Stimulated activated CD8-positive, alpha-beta memory T cell treated with anti-CD3 and anti-CD28 coated beads, Interleukin-15, amount 100 ng/mL, for 1 hour (primary cell): ENCODE results near the gene TRIM8.

ENCODE experiments used
- DNase-seq: peaks from one replicate; pipeline ENCODE4 v3.0.0-alpha.2; 2020; ENCODE audit warnings: low read depth

TRIM8 gene

DNA sequence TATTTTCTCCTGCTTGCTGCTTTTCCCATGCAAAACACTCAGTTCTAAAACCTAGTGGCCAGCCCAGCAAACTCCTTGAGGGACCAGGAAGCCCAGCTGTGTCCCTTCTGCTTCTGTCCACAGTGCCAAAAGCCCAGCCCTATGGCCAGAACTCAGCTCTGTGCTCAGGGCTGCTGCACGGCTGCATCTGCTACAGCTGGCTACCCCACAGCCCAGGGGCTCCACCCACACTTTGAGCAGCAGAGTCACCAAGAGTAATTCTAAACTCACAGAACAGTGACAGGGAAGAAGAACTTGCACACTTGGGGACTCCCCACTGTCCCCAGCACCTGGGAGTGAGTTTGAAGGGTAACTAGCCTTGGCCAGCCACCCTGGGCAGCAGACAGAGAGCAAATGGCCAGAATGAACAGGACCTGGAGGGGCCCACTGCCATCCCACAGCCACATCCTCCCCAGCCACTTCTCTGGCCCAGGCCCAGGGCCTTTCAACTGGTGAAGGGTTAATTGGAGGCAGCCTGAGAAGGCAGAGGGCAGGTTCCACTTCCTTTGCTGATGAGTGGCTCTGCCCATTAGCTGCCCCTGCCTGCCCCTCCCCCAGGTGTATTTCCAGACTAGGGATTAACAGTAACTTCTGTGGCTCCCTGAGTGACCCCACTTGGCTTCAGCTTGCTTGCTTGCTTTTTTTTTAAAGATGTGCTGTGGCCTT is 28.1 kb upstream of the TRIM8 start:
- no peak for DNase-seq

DNA sequence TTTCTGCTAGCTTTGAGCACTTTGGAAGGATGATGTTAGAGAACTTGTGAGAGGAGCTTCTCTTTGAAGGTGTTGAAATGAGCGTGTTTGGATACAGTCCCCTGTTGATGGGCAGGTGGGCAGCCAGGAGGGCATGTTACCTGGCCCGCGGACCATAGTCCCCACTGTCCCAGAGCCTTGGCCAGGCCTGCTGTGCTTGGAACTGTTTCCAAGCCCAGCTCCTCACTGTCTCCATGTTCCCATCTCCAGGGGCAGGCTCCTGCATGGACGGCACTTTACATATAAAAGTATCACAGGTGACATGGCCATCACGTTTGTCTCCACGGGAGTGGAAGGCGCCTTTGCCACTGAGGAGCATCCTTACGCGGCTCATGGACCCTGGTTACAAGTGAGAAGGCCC is 27.2 kb upstream of the TRIM8 start:
- no peak for DNase-seq

DNA sequence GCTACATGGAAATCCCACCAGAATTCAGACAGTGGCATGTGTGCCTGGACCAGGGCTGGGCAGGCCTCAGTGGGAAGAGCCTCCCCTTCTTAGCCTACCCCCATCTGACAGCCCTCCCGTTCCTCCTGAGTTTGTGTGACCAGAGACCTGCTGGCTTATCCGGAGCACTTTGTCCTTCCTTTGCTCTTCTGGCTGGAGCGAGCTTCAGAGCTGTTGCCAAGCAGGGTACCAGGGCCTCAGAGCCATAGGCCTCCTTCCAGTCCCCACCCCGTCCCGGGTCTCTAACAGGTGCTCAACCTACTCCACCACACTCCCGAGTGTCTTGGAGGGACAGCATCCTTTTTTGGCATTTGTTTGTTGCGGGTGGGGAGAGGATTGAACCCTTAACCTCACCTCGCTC is 26.5 kb upstream of the TRIM8 start:
- DNase-seq, result no peak

DNA sequence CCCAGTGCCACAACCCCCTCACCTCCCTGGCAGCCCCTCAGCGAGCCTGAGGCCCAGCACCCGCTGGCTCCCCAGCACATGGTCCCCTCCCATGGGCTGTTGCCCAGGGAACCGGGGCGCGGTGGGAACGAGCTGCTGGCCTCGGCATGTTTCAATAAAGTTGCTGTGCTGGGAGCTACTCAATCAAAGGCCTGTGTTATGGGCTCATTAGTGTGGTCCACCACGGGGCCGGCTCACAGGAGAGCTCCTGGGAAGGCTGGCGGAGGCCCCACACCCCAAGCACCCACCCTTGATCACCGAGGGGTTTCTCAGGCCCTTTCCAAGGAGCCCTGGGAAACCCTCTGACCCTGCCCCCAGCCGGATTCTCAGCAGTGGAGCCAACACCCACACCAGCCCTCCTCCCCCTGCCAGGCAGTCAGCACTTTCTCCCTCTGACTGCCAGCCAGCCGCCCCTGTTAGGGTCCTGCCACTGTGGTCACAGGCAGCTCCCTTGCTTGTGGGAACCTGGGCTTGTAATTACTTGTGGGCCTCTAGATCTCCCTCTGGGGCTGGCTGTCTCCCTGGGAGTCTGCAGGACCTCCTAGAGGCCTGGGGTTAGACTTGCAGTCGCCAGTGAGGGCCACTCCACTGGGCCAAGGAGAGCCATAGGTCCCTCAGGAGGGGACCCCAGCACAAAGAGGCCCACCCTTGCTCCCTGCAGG is 24.8 kb upstream of the TRIM8 start:
- DNase-seq, result no peak

DNA sequence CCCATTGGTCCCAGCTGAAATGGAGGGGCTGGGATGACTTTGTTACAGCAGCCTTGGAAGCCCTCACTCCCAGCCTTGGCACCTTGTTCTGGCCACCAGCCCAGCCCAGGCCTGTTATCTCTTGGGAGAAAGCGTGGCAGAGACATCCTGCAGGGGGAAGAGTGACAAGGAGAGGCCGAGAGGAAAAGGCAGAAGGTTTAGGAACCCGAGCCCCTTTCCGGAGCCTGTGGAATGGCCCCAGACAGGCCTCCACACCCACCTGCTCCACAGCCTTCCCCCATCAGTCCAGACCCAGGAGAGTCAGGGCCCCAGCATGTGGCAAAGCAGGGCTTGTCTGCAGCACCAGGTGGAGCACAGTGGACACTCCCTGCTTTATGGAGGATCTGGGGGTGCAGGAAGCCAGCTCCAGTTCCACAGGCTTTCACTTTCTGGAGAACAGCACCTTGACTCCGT is 24.1 kb upstream of the TRIM8 start:
- no peak for DNase-seq

DNA sequence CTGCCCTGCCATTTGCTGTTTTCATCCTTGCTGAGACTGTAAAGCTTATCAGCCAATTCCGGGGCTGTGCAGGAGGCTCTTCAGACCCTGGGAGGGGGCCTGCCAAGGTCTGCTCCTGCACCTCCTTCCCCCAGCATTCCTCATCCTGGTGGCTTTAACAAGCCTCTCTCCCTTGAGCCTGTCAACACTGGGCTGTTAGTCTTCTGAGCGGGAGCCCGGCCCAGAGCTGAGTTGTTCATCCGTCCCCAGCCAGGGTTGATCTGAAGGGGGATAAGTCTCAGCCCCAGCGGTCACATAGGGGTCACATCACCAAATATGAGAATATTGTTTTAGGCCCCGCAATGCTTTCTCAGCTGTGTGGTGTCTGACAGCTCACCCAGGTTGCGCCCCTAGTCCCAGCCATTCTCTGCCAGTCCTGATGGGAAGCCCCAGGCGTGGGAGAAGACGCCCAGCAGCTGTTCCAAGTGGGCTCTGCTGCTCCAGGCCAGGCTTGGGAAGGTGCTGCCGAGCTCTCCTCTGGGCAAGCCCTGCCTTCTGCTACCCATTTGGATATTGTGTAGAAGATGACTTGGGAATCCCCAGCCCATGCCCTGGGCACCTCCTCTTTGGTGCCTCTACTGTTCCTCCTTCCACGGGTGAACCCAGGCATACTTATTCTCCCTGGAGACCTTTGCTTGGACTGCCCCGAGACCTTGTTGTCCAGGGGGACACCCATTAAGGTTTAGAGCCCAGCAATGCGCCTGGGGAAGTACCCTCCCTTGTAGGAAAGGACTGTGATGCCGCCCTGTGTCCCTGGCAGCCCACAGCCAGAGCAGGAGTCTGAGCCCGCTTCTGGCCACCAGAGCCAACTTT is 23.5 kb upstream of the TRIM8 start:
- DNase-seq, result no peak

DNA sequence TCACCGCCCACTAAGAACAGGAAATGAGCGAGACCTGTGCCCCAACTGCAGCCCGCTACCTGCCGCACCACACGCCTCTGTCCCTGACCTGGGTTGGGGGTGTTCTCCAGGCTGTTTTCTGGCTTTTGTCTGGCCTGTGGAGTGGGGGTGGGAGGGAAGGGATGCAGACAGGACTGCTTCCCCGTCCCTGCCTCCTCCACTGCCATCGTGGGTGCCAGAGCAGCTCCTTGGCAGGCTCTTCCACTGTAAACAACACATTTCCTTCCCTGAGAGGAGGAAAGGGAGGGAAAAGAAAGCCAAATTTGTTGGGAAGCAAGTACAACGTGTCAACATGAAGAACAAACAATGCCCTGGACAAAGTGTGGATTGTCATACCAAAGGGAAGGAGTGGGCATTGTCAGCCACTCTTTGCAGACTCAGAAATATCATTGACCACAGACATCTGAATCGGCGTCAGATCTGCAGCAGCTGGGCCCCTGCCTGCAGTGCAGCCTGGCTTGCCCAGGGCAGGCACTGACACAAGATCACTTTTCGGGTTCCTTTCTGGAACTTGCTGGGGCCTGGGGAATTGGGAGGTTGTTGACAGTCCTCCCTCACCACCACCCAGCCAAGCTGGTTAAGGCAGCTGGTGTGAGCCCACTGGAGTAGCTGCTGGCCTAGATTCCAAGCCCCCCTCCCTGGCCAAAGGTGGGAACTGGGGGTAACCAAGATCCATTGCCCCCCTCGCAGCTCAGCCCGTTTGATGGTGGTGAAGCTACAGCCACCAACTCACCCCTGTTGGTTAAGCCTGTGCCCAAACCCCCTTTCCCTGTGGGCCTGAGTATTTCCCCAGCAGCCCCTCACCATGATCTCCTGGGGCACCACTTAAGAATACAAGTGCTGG is 22.6 kb upstream of the TRIM8 start:
- DNase-seq, result no peak

DNA sequence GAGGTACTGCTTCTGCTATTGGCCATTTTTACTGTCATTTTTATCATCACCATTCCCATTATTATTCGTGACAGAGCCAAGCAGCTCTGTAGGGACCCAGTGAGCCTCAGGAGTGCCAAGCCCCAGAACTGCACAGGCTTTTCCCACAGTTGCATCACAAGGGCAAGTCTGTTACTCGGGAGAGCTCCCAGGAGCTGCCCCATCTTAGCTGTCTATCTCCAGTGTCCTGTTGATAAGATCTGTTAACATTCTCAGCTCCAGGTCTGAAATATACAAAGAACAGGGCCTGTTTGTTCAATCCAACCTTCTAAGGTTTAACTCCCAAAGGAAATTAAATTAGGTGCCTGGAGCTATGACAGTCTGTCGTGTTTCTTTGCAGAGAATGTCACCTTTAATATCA is 20.2 kb upstream of the TRIM8 start:
- DNase-seq, result no peak

DNA sequence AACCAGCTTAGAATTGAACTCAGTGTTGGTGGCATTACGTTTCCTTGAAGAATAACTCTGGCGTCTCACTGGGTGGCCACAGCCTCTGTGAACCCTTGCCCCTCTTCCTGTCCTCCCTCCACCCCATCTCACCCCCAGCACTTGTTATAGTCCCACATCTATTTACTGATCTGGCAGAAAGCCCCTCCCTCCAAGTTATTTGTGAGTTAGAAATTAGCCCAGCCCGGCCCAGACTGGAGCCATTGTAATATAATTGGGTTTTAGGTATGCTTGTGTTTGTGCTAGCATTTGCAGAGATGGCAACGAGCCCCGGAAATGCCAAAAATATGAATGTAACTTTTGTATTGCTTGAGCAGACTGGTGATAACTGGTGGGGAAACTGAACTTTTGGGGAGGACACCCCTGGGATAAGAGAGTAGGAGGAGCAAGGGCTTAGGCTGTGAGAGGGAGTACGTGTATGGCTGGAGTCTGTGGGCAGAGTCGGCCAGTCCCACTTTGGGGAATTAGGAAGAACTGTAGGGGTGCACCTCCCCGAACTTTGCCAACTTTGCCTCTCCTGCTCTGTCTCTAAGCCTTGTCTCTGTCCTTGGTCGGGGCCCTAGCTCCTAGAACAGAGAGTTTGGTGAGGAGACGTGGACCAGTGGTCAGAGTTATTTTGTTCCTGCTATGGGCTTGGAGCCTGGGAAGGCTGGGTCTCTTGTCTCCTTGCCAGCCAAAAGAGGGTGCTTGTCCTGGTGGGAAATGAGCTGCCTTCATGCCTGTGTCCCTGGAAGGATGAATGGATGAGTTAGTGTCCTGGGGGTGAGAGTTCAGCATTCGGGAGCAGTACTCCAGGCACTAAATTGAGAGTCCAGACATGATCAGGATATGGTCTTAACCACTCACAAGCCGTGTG is 19.3 kb upstream of the TRIM8 start:
- no peak for DNase-seq

DNA sequence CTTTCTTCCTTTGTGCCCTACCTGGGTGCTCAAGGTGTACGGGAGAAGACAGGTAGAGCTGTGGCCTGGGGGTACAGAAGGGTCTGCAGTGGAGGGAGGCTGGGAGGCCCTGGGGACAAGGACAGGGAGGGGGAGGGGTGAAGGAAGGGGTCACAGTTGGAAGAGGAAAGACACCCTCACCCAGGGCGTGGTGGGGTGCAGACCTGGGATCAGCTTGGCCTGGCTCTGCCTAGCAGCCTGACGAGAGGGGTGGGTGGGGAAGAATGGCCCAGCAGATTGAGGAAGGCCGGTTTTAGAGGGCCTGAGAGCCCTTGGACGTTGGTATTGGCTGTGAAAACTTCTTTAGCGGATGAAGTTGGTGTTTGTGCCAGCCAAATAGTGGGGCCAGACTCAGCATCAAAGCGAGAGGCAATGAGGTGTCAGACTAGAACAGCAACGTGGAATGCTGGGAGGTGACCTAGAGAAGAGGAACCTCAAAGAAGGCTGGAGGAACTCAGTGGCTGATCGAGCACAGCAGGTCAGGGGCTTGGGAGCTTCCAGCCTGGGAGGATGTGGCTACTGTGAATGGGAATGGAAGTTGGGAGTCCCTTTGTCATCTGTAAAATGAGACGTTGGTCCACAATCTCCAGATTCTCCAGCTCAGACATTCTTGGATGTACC is 18.1 kb upstream of the TRIM8 start:
- DNase-seq, result no peak

DNA sequence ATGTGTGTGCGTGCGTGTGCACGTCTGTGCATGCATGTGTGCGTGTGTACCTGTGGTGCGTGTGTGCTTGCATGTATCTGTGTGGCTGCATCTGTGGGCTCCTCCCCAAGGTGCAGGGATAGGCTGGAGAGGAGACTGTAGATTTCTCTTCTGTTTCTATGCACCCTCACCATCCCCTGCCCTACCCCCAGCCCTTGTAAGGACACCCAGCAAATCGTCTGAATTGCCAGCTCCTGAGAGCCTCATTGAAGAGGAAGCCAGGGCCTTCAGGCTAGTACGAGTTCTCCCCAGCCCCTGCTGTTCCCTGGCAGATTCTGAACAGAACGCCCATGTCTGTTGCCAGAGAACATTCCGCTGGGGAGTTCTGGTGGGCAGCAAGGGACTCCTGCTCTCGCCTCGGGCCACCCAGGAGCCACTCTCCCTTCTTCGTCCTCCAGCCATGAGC is 17.0 kb upstream of the TRIM8 start:
- DNase-seq, result no peak

DNA sequence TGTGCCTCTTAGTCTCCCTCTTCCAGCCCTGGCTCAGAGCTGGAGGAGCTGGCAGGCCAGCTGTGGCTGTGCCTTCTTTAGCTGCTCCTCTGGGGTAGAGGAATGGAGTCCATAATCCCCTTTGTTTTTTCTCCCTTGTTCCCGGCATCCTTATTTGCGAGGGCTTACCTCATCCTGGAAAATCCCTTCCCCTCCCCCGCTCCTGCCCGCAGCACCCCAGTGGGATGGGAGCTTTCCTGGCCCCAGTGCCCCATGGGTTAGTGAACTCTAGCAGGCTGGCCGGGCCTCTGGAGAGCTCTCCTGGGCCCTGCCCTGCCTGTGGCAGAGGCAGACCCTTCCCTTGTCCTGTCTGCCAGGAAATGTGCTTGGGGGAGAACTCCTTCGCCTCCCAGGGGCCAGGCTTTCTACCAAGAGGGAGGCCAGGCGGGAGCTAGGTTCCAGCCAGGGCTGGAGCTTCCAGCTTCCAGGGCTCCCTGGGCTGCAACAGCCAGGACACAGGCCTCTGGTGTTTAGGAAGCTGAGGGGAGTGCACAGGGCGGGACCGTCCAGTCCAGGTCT is 16.5 kb upstream of the TRIM8 start:
- DNase-seq, result no peak

DNA sequence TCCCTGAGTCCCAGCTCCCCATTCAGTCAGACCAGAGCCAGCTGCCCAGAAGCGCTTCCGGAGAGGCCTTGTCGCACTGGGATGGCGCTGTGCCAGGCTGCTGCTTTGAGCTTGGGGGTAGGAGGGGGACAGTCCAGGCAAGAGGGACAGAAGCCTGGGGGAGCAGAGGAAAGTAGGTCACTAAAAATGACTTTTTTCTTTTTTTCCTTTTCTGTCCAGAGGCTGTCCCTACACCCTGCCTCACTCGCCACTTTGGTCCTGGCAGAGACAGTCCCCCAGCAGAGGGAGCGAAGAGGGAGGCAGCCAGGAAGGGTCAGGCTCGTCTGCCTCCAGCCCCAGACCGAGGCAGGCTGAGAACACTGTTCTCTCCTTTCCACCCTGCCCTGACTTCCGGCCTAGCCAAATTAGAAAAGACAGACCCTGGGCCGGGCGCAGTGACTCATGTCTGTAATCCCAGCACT is 15.8 kb upstream of the TRIM8 start:
- DNase-seq, result no peak

DNA sequence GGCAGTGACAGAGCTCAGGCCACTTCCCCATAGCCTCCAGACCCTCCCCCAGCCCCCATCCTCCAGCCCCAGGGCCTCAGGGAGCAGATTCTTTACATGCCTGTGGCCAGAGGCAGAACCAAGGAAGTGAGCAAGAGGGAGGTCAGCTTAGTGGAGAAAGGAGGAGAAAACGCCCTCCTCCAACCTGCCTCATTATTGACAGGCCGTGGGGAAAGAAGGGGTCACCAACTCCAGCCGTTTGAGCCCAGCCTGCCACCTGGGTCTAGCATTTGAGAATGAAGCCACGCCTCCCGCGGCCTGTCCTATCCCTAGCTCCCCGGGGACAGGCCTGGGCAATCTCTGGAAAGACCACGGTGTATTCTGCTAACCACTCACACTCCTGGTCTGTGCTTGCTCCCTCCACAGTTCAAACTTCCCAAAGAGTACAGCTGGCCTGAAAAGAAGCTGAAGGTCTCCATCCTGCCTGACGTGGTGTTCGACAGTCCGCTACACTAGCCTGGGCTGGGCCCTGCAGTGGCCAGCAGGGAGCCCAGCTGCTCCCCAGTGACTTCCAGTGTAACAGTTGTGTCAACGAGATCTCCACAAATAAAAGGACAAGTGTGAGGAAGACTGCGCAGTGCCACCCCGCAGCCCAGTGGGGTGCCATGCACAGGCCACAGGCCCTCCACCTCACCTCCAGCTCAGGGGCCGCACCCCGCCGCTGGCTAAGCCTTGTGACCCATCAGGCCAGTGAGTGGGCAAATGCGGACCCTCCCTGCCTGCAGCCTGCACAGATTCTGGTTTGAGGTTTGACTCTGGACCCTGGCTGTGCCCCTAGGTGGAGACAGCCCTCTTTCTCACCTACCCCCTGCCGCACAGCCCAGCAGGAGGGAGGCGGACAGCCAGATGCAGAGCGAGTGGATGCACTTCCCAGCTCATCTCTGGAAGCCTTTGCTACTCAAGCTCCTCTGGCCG is 14.3 kb upstream of the TRIM8 start:
- no peak for DNase-seq

DNA sequence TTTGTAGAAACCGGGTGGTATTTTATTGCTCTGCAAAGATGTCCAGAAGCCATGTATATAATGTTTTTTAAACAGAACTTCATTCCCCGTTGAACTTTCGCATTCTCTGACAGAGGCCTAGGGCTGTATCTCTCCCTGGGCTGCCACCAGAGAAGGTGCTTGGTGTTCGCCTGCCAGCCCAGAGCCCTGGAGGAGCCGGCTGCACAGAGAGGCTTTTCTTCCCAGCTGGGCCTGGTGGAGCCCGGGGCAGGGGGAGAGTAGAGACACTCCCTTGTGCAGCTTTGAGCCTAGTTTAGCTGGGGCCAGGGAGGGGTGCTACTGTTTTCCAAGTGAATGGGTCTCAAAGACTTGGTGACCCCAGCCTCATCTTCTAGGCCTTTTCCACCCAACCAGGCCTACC is 13.6 kb upstream of the TRIM8 start:
- no peak for DNase-seq

DNA sequence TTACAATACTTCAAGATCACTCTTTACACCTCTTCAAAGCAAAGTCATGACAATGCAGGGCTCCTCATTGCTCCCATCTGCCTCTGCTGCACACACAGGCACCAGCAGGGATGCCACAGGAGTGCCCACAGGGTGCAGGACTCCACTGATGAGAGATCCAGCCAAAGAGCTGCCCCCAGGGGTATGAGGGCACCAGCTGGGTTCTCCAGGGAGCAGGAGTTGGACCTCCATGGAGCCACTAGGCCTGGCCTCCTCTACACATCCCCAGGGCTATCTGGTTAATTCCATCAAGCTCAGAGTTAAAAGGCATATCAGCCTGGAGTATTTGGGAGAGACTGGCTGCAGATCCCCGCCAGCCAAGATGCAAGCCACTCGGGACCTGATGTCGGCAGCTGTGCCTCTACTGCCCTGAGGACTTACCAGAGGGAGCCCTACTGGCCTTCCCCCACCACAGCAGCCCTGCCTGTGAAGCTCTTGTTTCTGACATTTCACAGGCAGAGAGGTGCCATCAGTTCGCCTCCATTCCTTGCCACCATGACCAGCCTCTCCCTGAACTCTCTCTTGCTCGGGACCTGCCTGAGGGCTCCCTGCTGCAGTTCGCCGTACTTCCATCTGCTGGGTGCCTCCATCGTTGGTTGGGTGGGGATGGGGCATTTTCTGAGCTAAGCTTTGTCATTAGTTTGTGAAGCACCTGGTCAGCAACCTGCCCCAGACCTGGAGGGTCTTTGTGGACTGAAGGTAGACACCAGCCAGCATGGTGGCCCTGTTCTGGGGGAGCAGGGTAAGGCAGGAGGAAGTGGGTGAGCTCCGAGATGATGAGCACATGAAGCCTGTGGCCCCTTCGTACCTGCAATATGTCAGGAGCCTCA is 12.5 kb upstream of the TRIM8 start:
- no peak for DNase-seq

DNA sequence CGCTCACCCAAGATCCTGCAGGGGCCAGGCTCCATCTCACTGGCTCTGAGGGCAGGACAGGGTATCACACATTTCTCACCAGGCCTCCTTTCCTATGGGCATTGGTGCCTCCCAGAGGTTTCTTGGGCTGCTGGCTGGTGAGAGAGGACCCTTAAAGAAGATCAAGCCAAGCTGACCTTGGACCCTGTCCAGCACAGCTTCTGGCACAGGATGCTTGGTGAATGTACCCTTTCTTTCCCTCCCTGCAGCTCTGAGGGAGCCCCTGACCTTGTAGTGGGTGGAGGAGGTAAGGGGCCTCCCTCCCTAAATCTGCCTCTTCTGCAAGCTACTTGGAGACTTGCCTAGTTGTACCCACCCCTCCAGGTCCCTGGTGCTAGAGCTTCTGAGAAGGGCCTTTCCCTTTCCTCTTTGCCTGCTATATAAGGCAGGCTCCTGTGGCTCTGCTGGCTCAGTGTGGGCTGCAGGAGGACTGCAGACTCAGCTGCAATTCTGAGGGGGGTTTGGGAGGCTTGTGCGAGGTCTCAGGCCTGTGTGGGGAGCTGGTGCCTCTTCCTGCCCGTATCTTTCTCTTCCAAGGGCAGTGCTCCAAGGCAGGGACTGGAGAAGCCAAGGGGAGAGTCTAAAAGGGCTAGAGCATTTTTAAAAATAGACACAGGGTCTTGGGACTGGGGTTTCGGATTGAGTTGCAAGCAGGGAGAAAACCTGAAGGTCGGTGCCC is 11.7 kb upstream of the TRIM8 start:
- no peak for DNase-seq
